SK-N-MC (cell line): ENCODE data around the gene GIPC3.

Source experiments
- EZH2 ChIP-seq: fragments of 200-600 bp; sonication (generic); IDR thresholded peaks from one replicate; pipeline ENCODE4 v1.6.1; 2017; ENCODE audit warnings: antibody characterized with exemption
- FOXP2 ChIP-seq: optimal IDR thresholded peaks from 2 replicates; pipeline ENCODE3; 2011; ENCODE audit warnings: mild to moderate bottlenecking, moderate library complexity; ENCODE audit not compliant: insufficient read depth; ENCODE audit errors: extremely low read length, control extremely low read depth
- POLR2AphosphoS5 ChIP-seq: IDR thresholded peaks from 2 replicates; pipeline ENCODE4 v1.6.1; 2012; ENCODE audit warnings: mild to moderate bottlenecking, low read depth, low read length, borderline replicate concordance

- TF ChIP-seq POLR2AphosphoS5 (no peak), EZH2 (no peak), FOXP2 (no peak)
Observed at GRCh38 chr19:3549816-3550215, 35.5 kb upstream of the GIPC3 start.
